ENCODE results near the gene NRXN3. TPM values are rescaled to one million over a fixed set of nuclear protein-coding genes. Genes with fewer than 3 reads are reported as not detected.
"Not testable (repeated sequence)": the region's sequence is repeated elsewhere in the genome, so short reads cannot be mapped to it uniquely, and the experiment has no call there.

The NRXN3 gene
- total RNA-seq, 4 donors from 2014 or later: 0.04 to 0.16 TPM; not detected in 2

GRCh38 chr14:78535041-78535440, 364.9 kb downstream of the NRXN3 start:
- ATAC-seq: no peak
- Histone ChIP-seq H3K36me3 (no peaks in the 10 kb centered on the region), H3K27ac (no peak overlapping the region), H3K9me3 (no peaks in the 10 kb centered on the region), H3K4me3 (no peak overlapping the region), H3K27me3 (no peaks in the 10 kb centered on the region), H3K4me1 (no peaks in the 10 kb centered on the region)
- DNase-seq: no peak
- in situ Hi-C loops (cut with MboI; ENCODE audit: low sequenced_read_pairs in 4 of 4) (no loop called here), intact Hi-C loops (cut with DNase I; ENCODE audit: low total_unique reads) (no loop called here)
- TF ChIP-seq CTCF (IDR thresholded peaks at IDR 0.05 in 4 of 5, conservative IDR thresholded peaks at IDR 0.05 in 1 of 5) (no peak), POLR2A (IDR thresholded peaks at IDR 0.05) (no peak)

GRCh38 chr14:78541788-78542187, 371.6 kb downstream of the NRXN3 start:
- H3K27ac ChIP-seq; in situ Hi-C loops (cut with MboI; ENCODE audit: low sequenced_read_pairs in 4 of 4); DNase-seq; H3K9me3 ChIP-seq; ATAC-seq; H3K4me1 ChIP-seq; H3K27me3 ChIP-seq; H3K4me3 ChIP-seq; H3K36me3 ChIP-seq; intact Hi-C loops (cut with DNase I; ENCODE audit: low total_unique reads): not testable (repeated sequence)

- ATAC-seq: no peak
- Histone ChIP-seq H3K27me3 (no peaks in the 10 kb centered on the region), H3K9me3 (no peaks in the 10 kb centered on the region), H3K36me3 (no peaks in the 10 kb centered on the region), H3K4me1 (no peaks in the 10 kb centered on the region), H3K4me3 (no peak overlapping the region), H3K27ac (no peak overlapping the region)
- intact Hi-C loops (cut with DNase I; ENCODE audit: low total_unique reads): no loop called here
- DNase-seq: no peak
- TF ChIP-seq CTCF (IDR thresholded peaks at IDR 0.05 in 4 of 5, conservative IDR thresholded peaks at IDR 0.05 in 1 of 5): no peak
- no peak for TF ChIP-seq POLR2A (IDR thresholded peaks at IDR 0.05)
- in situ Hi-C loops (cut with MboI; ENCODE audit: low sequenced_read_pairs in 4 of 4): no loop called here
Observed at GRCh38 chr14:78543433-78543832, 373.3 kb downstream of the NRXN3 start.

GRCh38 chr14:78561074-78561473, 390.9 kb downstream of the NRXN3 start:
- DNase-seq (no peak), ATAC-seq (no peak)
- no peak overlapping the region for H3K27ac ChIP-seq
- intact Hi-C loops (cut with DNase I; ENCODE audit: low total_unique reads) (no loop called here), in situ Hi-C loops (cut with MboI; ENCODE audit: low sequenced_read_pairs in 4 of 4) (loop anchor here in 3 of 4 donors (10.0 to 25.0 kb wide), 3 partner anchors 106 to 699 kb away; no protein-coding TSS in a partner anchor)
- H3K9me3 ChIP-seq: no peaks in the 10 kb centered on the region
- H3K27me3 ChIP-seq: no peaks in the 10 kb centered on the region
- peaks cover 0 to 2% of the 10 kb centered on the region in 2 donors for H3K4me1 ChIP-seq
- H3K36me3 ChIP-seq: no peaks in the 10 kb centered on the region
- TF ChIP-seq POLR2A (IDR thresholded peaks at IDR 0.05) (no peak), CTCF (IDR thresholded peaks at IDR 0.05 in 4 of 5, conservative IDR thresholded peaks at IDR 0.05 in 1 of 5) (no peak)
- H3K4me3 ChIP-seq: no peak overlapping the region

GRCh38 chr14:78566026-78566858, 396.1 kb downstream of the NRXN3 start:
- in situ Hi-C loops (cut with MboI; ENCODE audit: low sequenced_read_pairs in 4 of 4): loop anchor here in 3 of 4 donors (10.0 to 25.0 kb wide), 3 partner anchors 111 to 704 kb away; no protein-coding TSS in a partner anchor
- no peaks in the 10 kb centered on the region for H3K36me3 ChIP-seq
- H3K27me3 ChIP-seq: no peaks in the 10 kb centered on the region
- ATAC-seq: peak; percentile 97
- TF ChIP-seq CTCF (IDR thresholded peaks at IDR 0.05 in 4 of 5, conservative IDR thresholded peaks at IDR 0.05 in 1 of 5) (peak; percentile 52 to 80 (median 72)), POLR2A (IDR thresholded peaks at IDR 0.05) (no peak)
- intact Hi-C loops (cut with DNase I; ENCODE audit: low total_unique reads): loop anchor here (1.0 to 5.0 kb wide), 4 partner anchors 29 to 704 kb away; no protein-coding TSS in a partner anchor
- H3K27ac ChIP-seq: peak overlapping the region in 3 of 4 donors; percentile 31 to 42 (median 41)
- peak; percentile 39 to 70 for DNase-seq
- peak overlapping the region; percentile 42 to 49 (median 46) for H3K4me3 ChIP-seq
- peaks cover 4 to 7% of the 10 kb centered on the region in 2 donors for H3K4me1 ChIP-seq
- no peaks in the 10 kb centered on the region for H3K9me3 ChIP-seq
